ENCODE data around the gene HERPUD1. TPM values are rescaled to one million over a fixed set of nuclear protein-coding genes. Genes with fewer than 3 reads are reported as not detected.
"Not testable (repeated sequence)": the region's sequence is repeated elsewhere in the genome, so short reads cannot be mapped to it uniquely, and the experiment has no call there.

HERPUD1 gene
- total RNA-seq, 1 experiment from 2014 or later: 28.9 TPM

- H2AK5ac ChIP-seq (ENCODE audit: insufficient read length, low read length): no peak overlapping the region
- H4K5ac ChIP-seq (ENCODE audit: insufficient read length, low read depth, low read length): no peak overlapping the region
- no peak overlapping the region for H3T11ph ChIP-seq (ENCODE audit: low read length)
- no peak overlapping the region for H3K14ac ChIP-seq (ENCODE audit: insufficient read depth, low read length)
- H3K9ac ChIP-seq (ENCODE audit: extremely low read depth, insufficient read length, low read length): no peak overlapping the region
- no peak overlapping the region for H3K27ac ChIP-seq (ENCODE audit: insufficient read length, low read depth, low read length)
- H3K4me1 Mint-ChIP-seq: no peaks in the 10 kb centered on the region
- no peak overlapping the region for H3K4ac ChIP-seq (ENCODE audit: low read depth, low read length)
- peaks cover 20 to 23% of the 10 kb centered on the region in 2 experiments for H3K9me3 Mint-ChIP-seq
- peaks cover 11% of the 10 kb centered on the region for H3K9me3 ChIP-seq (ENCODE audit: control insufficient read depth, low read depth, low read length)
- H3K27me3 ChIP-seq (ENCODE audit: insufficient read depth, low read length): no peaks in the 10 kb centered on the region
- no peaks in the 10 kb centered on the region for H3K79me2 ChIP-seq (ENCODE audit: insufficient read depth, low read length)
- H3K4me2 ChIP-seq (ENCODE audit: insufficient read depth, insufficient read length, low read length): no peak overlapping the region
- no peak overlapping the region for H3K4me3 Mint-ChIP-seq
- H2BK120ac ChIP-seq (ENCODE audit: low read depth, low read length, poor library complexity, severe bottlenecking): no peak overlapping the region
- H2BK15ac ChIP-seq (ENCODE audit: low read depth, low read length): no peak overlapping the region
- H2BK12ac ChIP-seq (ENCODE audit: insufficient read length, low read depth, low read length): no peak overlapping the region
- H3K27ac Mint-ChIP-seq: no peak overlapping the region
- no peak overlapping the region for H2AFZ ChIP-seq (ENCODE audit: low read length)
- H3K79me1 ChIP-seq (ENCODE audit: insufficient read depth, low read depth, low read length, poor library complexity, severe bottlenecking): no peaks in the 10 kb centered on the region
- H2BK5ac ChIP-seq (ENCODE audit: insufficient read length, low read length): no peak overlapping the region
- DNase-seq: no peak
- peaks cover 6% of the 10 kb centered on the region for H3K27me3 Mint-ChIP-seq (ENCODE audit: low read depth)
- no peak overlapping the region for H3K18ac ChIP-seq (ENCODE audit: insufficient read length, low read depth, low read length)
- peaks cover 10 to 15% (median 14%) of the 10 kb centered on the region in 3 experiments for H3K36me3 Mint-ChIP-seq (ENCODE audit: insufficient read depth in 1 of 3, low read depth in 3 of 3)
- WGBS (ENCODE audit: extremely low coverage, insufficient read length, low lambda C conversion rate): no CpG with 5 or more reads among the region's 14 CpGs
- no peaks in the 10 kb centered on the region for H3K4me1 ChIP-seq (ENCODE audit: insufficient read depth, low read length)
- no peak overlapping the region for H3K23ac ChIP-seq (ENCODE audit: insufficient read length, low read depth, low read length)
- H3K56ac ChIP-seq (ENCODE audit: insufficient read length, low read depth, low read length): no peak overlapping the region
- no peaks in the 10 kb centered on the region for H3K23me2 ChIP-seq (ENCODE audit: insufficient read length, low read depth, low read length, poor library complexity, severe bottlenecking)
- no peak for TF ChIP-seq CTCF (conservative IDR thresholded peaks at IDR 0.05)
- H2BK20ac ChIP-seq (ENCODE audit: low read depth, low read length, poor library complexity, severe bottlenecking): no peak overlapping the region
- no peaks in the 10 kb centered on the region for H4K20me1 ChIP-seq (ENCODE audit: control insufficient read depth, insufficient read depth, insufficient read length)
- H4K91ac ChIP-seq (ENCODE audit: insufficient read length, low read depth, low read length): no peak overlapping the region
- no peak overlapping the region for H4K8ac ChIP-seq (replicated peaks; ENCODE audit: insufficient read length, low read depth, low read length)
Observed at GRCh38 chr16:56884026-56884582, 47.8 kb upstream of the HERPUD1 start.

GRCh38 chr16:56884929-56885328 is 47.0 kb upstream of the HERPUD1 start:
- peaks cover 10 to 15% (median 14%) of the 10 kb centered on the region in 3 experiments for H3K36me3 Mint-ChIP-seq (ENCODE audit: insufficient read depth in 1 of 3, low read depth in 3 of 3)
- not testable (repeated sequence) for H2AK5ac ChIP-seq (ENCODE audit: insufficient read length, low read length); H3K79me2 ChIP-seq (ENCODE audit: insufficient read depth, low read length); H4K8ac ChIP-seq (replicated peaks; ENCODE audit: insufficient read length, low read depth, low read length); H3K79me1 ChIP-seq (ENCODE audit: insufficient read depth, low read depth, low read length, poor library complexity, severe bottlenecking); H3K4me1 ChIP-seq (ENCODE audit: insufficient read depth, low read length); DNase-seq; H2BK12ac ChIP-seq (ENCODE audit: insufficient read length, low read depth, low read length); H3K4ac ChIP-seq (ENCODE audit: low read depth, low read length); H2BK20ac ChIP-seq (ENCODE audit: low read depth, low read length, poor library complexity, severe bottlenecking); H3K4me3 Mint-ChIP-seq; H3K23ac ChIP-seq (ENCODE audit: insufficient read length, low read depth, low read length); H3K14ac ChIP-seq (ENCODE audit: insufficient read depth, low read length); H3K27ac ChIP-seq (ENCODE audit: insufficient read length, low read depth, low read length); H2BK15ac ChIP-seq (ENCODE audit: low read depth, low read length); H3K4me1 Mint-ChIP-seq; H3K4me2 ChIP-seq (ENCODE audit: insufficient read depth, insufficient read length, low read length); H2BK5ac ChIP-seq (ENCODE audit: insufficient read length, low read length); H3K27me3 Mint-ChIP-seq (ENCODE audit: low read depth); H4K5ac ChIP-seq (ENCODE audit: insufficient read length, low read depth, low read length); H3K9ac ChIP-seq (ENCODE audit: extremely low read depth, insufficient read length, low read length); H4K91ac ChIP-seq (ENCODE audit: insufficient read length, low read depth, low read length); H3K56ac ChIP-seq (ENCODE audit: insufficient read length, low read depth, low read length); H3K27me3 ChIP-seq (ENCODE audit: insufficient read depth, low read length); H3K18ac ChIP-seq (ENCODE audit: insufficient read length, low read depth, low read length); H3T11ph ChIP-seq (ENCODE audit: low read length); H2AFZ ChIP-seq (ENCODE audit: low read length); H2BK120ac ChIP-seq (ENCODE audit: low read depth, low read length, poor library complexity, severe bottlenecking); H3K27ac Mint-ChIP-seq; H3K23me2 ChIP-seq (ENCODE audit: insufficient read length, low read depth, low read length, poor library complexity, severe bottlenecking); H4K20me1 ChIP-seq (ENCODE audit: control insufficient read depth, insufficient read depth, insufficient read length)
- WGBS (ENCODE audit: extremely low coverage, insufficient read length, low lambda C conversion rate): no CpG with 5 or more reads among the region's 13 CpGs
- H3K9me3 Mint-ChIP-seq: peaks cover 20 to 23% of the 10 kb centered on the region in 2 experiments
- peaks cover 11% of the 10 kb centered on the region for H3K9me3 ChIP-seq (ENCODE audit: control insufficient read depth, low read depth, low read length)

All from H9 (cell line).